SK-N-SH (cell line): ENCODE results near the gene MADCAM1. TPM values are rescaled to one million over a fixed set of nuclear protein-coding genes. Genes with fewer than 3 reads are reported as not detected.

ENCODE experiments used
- CTCF ChIA-PET: fragments of 300-600, 350-600 bp; formaldehyde crosslinking; extraction: SDS; loops from one replicate; lab custom pipeline; 2021; lab: Yijun Ruan, JAX
- POLR2A ChIA-PET: fragments of 350-600 bp; sonication (Branson Sonifier 250); formaldehyde crosslinking; extraction: SDS; loops from one replicate; lab custom pipeline; 2020; ENCODE audit warnings: antibody characterized with exemption, inconsistent platforms; lab: Yijun Ruan, JAX
- DNase-seq: peaks from one replicate; pipeline ENCODE4 v3.0.0; 2012
- H2AFZ ChIP-seq: fragments of 200-600 bp; sonication (generic); 2 replicates; pipeline ENCODE4 v1.8.1; 2016; ENCODE audit warnings: antibody characterized with exemption, mild to moderate bottlenecking, low read depth
- H3F3A ChIP-seq: fragments of 200-600 bp; sonication (generic); replicated peaks from 2 replicates; pipeline ENCODE3; 2016; ENCODE audit warnings: antibody characterized with exemption, mild to moderate bottlenecking; ENCODE audit not compliant: insufficient read depth
- H3K27ac ChIP-seq, 2 experiments: fragments of 200-500 bp in 1 of 2; fragments of 200-600 bp in 1 of 2; sonication (Bioruptor generic) in 1 of 2; sonication (generic), shearing (Covaris generic) in 1 of 2; 2 replicates each; pipeline versions ENCODE4 v1.5.1 to v1.6.1; 2014 to 2016; ENCODE audit warnings: low read depth in 2 of 2, inconsistent platforms in 1 of 2, low read length in 1 of 2, mild to moderate bottlenecking in 1 of 2, mixed read lengths in 1 of 2
- H3K27me3 ChIP-seq: fragments of 200-600 bp; sonication (generic), shearing (Covaris generic); 2 replicates; pipeline ENCODE4 v1.6.1; 2016; ENCODE audit warnings: mixed run types; ENCODE audit not compliant: insufficient read depth
- H3K36me3 ChIP-seq, 2 experiments: fragments of 200-500 bp in 1 of 2; fragments of 200-600 bp in 1 of 2; sonication (Bioruptor generic) in 1 of 2; sonication (generic) in 1 of 2; replicated peaks in 1 of 2; 2 replicates each; pipeline versions ENCODE3 to v1.5.1; 2014 to 2016; ENCODE audit warnings: low read length in 1 of 2, mild to moderate bottlenecking in 1 of 2; ENCODE audit not compliant: insufficient read depth in 2 of 2, control insufficient read depth in 1 of 2
- H3K4me1 ChIP-seq, 2 experiments: fragments of 200-500 bp in 1 of 2; fragments of 200-600 bp in 1 of 2; sonication (Bioruptor generic) in 1 of 2; sonication (generic), shearing (Covaris generic) in 1 of 2; 2 replicates each; pipeline versions ENCODE4 v1.5.1 to v1.6.1; 2014 to 2016; ENCODE audit warnings: low read depth in 1 of 2, low read length in 1 of 2, mixed run types in 1 of 2; ENCODE audit not compliant: insufficient read depth in 2 of 2, control insufficient read depth in 1 of 2
- H3K4me2 ChIP-seq: fragments of 200-600 bp; sonication (generic), shearing (Covaris generic); 2 replicates; pipeline ENCODE4 v1.6.1; 2017; ENCODE audit warnings: mixed run types
- H3K4me3 ChIP-seq, 2 experiments: fragments of 200-500 bp in 1 of 2; fragments of 200-600 bp in 1 of 2; sonication (Bioruptor generic) in 1 of 2; sonication (generic), shearing (Covaris generic) in 1 of 2; 2 replicates each; pipeline versions ENCODE4 v1.5.1 to v1.8.1; 2014 to 2016; ENCODE audit warnings: low read depth in 2 of 2, inconsistent platforms in 1 of 2, low read length in 1 of 2, mild to moderate bottlenecking in 1 of 2, mixed read lengths in 1 of 2, moderate library complexity in 1 of 2
- H3K79me2 ChIP-seq: fragments of 200-600 bp; sonication (generic); 2 replicates; pipeline ENCODE4 v1.8.1; 2017; ENCODE audit warnings: mild to moderate bottlenecking; ENCODE audit not compliant: insufficient read depth
- H3K9ac ChIP-seq: fragments of 200-600 bp; sonication (generic); 2 replicates; pipeline ENCODE4 v1.6.1; 2017; ENCODE audit warnings: mixed run types
- H3K9me2 ChIP-seq: fragments of 200-600 bp; sonication (generic); 2 replicates; pipeline ENCODE4 v1.6.1; 2017; ENCODE audit warnings: mixed run types
- H3K9me3 ChIP-seq: fragments of 200-600 bp; sonication (generic); 2 replicates; pipeline ENCODE4 v1.6.1; 2017; ENCODE audit warnings: mixed run types, mild to moderate bottlenecking, moderate library complexity
- H4K20me1 ChIP-seq: fragments of 200-600 bp; sonication (generic); 2 replicates; pipeline ENCODE4 v1.6.1; 2017; ENCODE audit warnings: mild to moderate bottlenecking, mixed run types; ENCODE audit not compliant: insufficient read depth
- CTCF ChIP-seq: fragments of 200-600 bp; sonication (generic); IDR thresholded peaks from 2 replicates; pipeline ENCODE4 v1.6.1; 2017; ENCODE audit warnings: antibody characterized with exemption, mild to moderate bottlenecking, moderate library complexity
- EZH2phosphoT487 ChIP-seq: fragments of 200-600 bp; sonication (generic); IDR thresholded peaks from 2 replicates; pipeline ENCODE4 v1.6.1; 2017; ENCODE audit warnings: low read depth, mixed run types, mild to moderate bottlenecking, antibody characterized with exemption, moderate library complexity, borderline replicate concordance
- FOSL2 ChIP-seq: IDR thresholded peaks from 2 replicates; pipeline ENCODE4 v1.4.0; 2012; ENCODE audit warnings: low read depth, mild to moderate bottlenecking, moderate library complexity, borderline replicate concordance
- FOXJ3 ChIP-seq: sonication (generic); formaldehyde crosslinking; IDR thresholded peaks from 2 replicates; pipeline ENCODE4 v1.5.1; 2020; ENCODE audit warnings: mild to moderate bottlenecking, missing genetic modification reagents
- GABPA ChIP-seq: IDR thresholded peaks from 2 replicates; pipeline ENCODE4 v1.4.0; 2012; ENCODE audit warnings: low read depth, mild to moderate bottlenecking
- GATA2 ChIP-seq: sonication (generic); formaldehyde crosslinking; IDR thresholded peaks from 2 replicates; pipeline ENCODE4 v1.5.0; 2020; ENCODE audit warnings: mild to moderate bottlenecking, missing genetic modification reagents
- JUND ChIP-seq: IDR thresholded peaks from 2 replicates; pipeline ENCODE4 v1.4.0; 2012
- MEF2A ChIP-seq: IDR thresholded peaks from 2 replicates; pipeline ENCODE4 v1.4.0; 2012; ENCODE audit warnings: low read depth, borderline replicate concordance
- MXI1 ChIP-seq: IDR thresholded peaks from 2 replicates; pipeline ENCODE4 v1.6.1; 2012; ENCODE audit warnings: mild to moderate bottlenecking, low read depth, low read length, improper control_type of control experiment
- NFIC ChIP-seq: IDR thresholded peaks from 2 replicates; pipeline ENCODE4 v1.4.0; 2012; ENCODE audit warnings: borderline replicate concordance
- PBX3 ChIP-seq: IDR thresholded peaks from 2 replicates; pipeline ENCODE4; 2012
- RAD21 ChIP-seq: IDR thresholded peaks from 2 replicates; pipeline ENCODE4 v1.6.1; 2012; ENCODE audit warnings: mild to moderate bottlenecking, low read length
- RXRA ChIP-seq: IDR thresholded peaks from 2 replicates; pipeline ENCODE4 v1.4.0; 2012; ENCODE audit warnings: low read depth, mild to moderate bottlenecking, borderline replicate concordance
- SIN3A ChIP-seq: IDR thresholded peaks from 2 replicates; pipeline ENCODE4 v1.6.1; 2012; ENCODE audit warnings: low read depth, mild to moderate bottlenecking, low read length, moderate library complexity, borderline replicate concordance
- SMC3 ChIP-seq: IDR thresholded peaks from 2 replicates; pipeline ENCODE4 v1.6.1; 2012; ENCODE audit warnings: low read depth, low read length, improper control_type of control experiment
- TAF1 ChIP-seq: IDR thresholded peaks from 2 replicates; pipeline ENCODE4 v1.6.1; 2012; ENCODE audit warnings: low read depth, mild to moderate bottlenecking, low read length, moderate library complexity, borderline replicate concordance
- USF1 ChIP-seq: IDR thresholded peaks from 2 replicates; pipeline ENCODE4 v1.4.0; 2012; ENCODE audit warnings: low read depth, borderline replicate concordance
- USF2 ChIP-seq: fragments of 150-350 bp; IDR thresholded peaks from 2 replicates; pipeline ENCODE4 v1.6.1; 2017; ENCODE audit warnings: antibody characterized with exemption, low read length, low read depth, borderline replicate concordance
- ZBTB33 ChIP-seq: IDR thresholded peaks from 2 replicates; pipeline ENCODE4 v1.4.0; 2012; ENCODE audit warnings: low read depth, borderline replicate concordance
- WGBS: methylation state at CpG from one replicate; pipeline ENCODE4 v1.1.6; 2017; ENCODE audit warnings: low lambda C conversion rate; 5-methylcytosine and 5-hydroxymethylcytosine counted together
- polyA plus RNA-seq, 3 experiments: library from polyadenylated mRNA; depleted of rRNA; stranded (reverse); fragments of >200 nt; gene quantifications; 2 replicates each; pipeline ENCODE4 v1.2.3, GENCODE V29; 2012

The MADCAM1 gene
- polyA plus RNA-seq, 1 of the 3 experiments (the other 2 are of a cell fraction) = 0.81 TPM

GRCh38 chr19:518598-519231 is 22.4 kb downstream of the MADCAM1 start (continued):
- no peak for TF ChIP-seq USF2
- TF ChIP-seq NFIC = no peak
- no peak for TF ChIP-seq JUND
- no peak for TF ChIP-seq USF1
- TF ChIP-seq ZBTB33 = no peak
- TF ChIP-seq CTCF = no peak
- no peak for TF ChIP-seq GABPA
- no peak for TF ChIP-seq MEF2A
- TF ChIP-seq FOXJ3 (CRISPR knock-in tag) = no peak
- TF ChIP-seq PBX3 = no peak

- Histone ChIP-seq H3K36me3 (peaks cover 3% of the 10 kb centered on the region in 2 experiments), H3K79me2 (no peaks in the 10 kb centered on the region), H4K20me1 (no peaks in the 10 kb centered on the region), H3K9me3 (no peaks in the 10 kb centered on the region), H3K4me1 (peaks cover 0 to 6% of the 10 kb centered on the region in 2 experiments; a peak in 1 of 4 replicates), H3K9me2 (no peaks in the 10 kb centered on the region), H3F3A (no peaks in the 10 kb centered on the region), H3K4me3 (no peak overlapping the region), H2AFZ (no peak overlapping the region), H3K27me3 (no peaks in the 10 kb centered on the region), H3K4me2 (no peak overlapping the region), H3K9ac (no peak overlapping the region), H3K27ac (no peak overlapping the region)
- CTCF ChIA-PET = interaction anchor here (7.4 kb wide), 1 partner anchor 9 kb away, joined by 71 read pairs; no protein-coding TSS in a partner anchor
- 97% methylated on average over 33 of the region's 45 CpGs for WGBS
- POLR2A ChIA-PET = no interaction called here
- no peak for DNase-seq
- TF ChIP-seq MXI1 (no peak), RAD21 (no peak), SMC3 (no peak), GATA2 (no peak), EZH2phosphoT487 (no peak), RXRA (no peak), TAF1 (no peak), GABPA (no peak), FOSL2 (no peak), SIN3A (no peak), NFIC (no peak)
- TF ChIP-seq, all 33 proteins: peak for 0
Measured at GRCh38 chr19:519449-519865, 23.2 kb downstream of the MADCAM1 start.
